Stimulated activated CD4-positive, alpha-beta T cell treated with anti-CD3 and anti-CD28 coated beads, Interleukin-4, amount 100 ng/mL, for 4 hours (primary cell): ENCODE data around the gene OTUD7B.

Source experiments
- DNase-seq, 2 experiments: peaks; one replicate each; pipeline ENCODE4 v3.0.0-alpha.2; 2020

Gene OTUD7B

DNA sequence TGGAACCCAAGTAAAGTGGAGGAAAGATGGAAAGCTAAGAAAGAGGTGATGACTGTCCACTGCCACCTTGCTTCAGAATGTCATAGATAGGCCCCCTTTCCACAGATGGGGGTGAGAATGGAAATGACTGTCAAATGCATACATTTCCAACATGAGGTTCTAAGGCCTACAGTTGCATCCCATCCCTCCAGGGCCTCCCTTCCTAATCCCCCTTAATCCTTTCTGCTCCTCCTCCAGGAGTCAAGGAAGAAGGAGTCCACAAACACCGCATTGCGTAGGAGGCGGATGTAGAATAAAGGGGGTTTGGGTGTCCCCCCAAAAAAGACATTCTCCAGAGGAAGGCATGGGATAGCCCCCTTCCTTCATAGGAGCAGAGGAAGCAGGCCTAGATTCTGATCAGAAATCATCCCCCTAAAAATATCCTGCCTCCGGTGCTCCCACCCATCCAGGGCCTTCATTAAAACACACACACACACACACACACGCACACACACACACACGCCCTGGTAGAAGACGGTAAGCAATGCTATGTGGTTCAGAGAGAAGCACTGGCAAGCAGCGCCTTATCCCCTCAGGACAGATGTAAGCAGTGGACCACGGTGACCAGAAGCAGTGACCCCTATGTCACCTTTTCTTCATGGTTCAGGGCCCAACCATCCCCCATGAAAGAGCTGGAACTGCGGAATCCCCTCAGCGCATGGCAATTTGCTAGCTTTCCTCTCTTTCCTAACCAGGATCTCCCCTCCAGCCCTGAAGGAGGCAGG lies 94.9 kb downstream of the OTUD7B start:
- DNase-seq: no peak

DNA sequence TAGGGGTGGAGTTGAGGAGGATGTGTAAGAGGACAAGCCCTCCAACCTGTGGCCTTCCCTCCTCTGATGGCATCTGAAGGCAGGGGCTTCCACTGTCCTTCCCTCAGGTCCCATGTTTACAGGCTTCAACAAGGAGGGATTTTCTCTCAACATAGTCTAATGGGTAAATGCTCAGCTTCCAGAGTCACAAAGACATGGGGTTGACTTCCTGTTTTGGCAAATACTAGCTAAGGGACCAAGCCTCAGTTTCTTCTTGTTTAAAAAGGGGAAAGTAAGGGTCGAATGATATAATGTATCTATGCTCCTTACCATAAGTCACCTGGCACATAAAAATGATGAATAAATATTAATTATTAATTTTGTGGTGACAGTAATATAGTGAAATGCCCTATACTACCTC lies 96.0 kb downstream of the OTUD7B start:
- DNase-seq: no peak

DNA sequence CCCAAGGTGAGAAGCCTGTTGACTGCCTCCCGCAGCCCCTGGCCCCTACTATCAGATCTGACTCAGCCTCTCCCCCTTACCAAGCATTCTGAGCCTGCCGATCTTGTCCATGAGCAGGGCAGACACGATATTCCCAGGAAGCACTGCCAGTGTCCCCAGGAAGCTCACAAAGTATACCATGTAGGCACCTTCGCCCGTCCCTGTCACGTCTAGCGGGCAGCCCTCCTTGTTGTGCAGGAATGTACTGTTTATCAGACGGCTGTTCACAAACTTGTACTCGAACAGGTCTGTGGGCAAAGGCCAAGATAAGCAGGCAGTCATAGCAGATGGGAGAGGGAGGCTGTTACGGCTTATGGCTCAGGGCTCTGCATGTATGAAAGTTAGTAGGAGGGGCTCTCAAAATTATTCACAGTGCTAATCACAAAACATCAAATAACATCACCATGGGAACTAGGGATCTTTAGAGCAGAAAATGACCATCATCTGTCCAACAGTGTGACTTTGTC lies 103.9 kb downstream of the OTUD7B start:
- DNase-seq: no peak

DNA sequence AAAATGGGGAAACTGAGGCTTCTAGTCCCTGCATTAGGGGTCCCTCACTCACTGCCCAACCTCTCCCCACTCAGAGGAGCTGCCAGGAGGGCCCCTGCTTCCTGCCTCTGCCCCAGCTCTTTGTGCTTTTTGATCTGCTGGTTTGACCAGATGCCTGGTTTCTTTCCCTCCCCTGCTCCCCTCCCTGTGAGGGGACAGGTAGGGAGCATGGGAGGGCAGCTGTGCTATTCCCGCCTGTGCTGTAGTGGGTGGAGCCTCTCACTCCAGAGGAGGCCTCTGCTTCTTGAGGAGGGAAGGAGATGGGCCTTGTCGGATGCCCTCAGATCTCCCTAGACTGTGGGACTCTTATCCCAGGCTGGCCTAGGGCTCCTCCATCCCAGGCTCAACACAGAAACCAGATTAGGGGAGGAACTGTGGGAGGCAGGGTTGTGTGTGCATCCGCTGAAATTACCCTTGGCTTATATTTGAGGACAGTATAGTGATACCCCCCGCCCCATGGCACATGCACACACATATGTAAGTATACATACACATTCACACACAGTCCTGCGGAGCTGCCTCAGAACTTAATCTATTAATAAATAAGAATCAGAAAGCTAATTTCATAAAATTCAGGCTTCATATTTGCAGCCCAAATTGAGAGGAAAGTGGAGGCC lies 106.6 kb downstream of the OTUD7B start:
- no peak for DNase-seq

DNA sequence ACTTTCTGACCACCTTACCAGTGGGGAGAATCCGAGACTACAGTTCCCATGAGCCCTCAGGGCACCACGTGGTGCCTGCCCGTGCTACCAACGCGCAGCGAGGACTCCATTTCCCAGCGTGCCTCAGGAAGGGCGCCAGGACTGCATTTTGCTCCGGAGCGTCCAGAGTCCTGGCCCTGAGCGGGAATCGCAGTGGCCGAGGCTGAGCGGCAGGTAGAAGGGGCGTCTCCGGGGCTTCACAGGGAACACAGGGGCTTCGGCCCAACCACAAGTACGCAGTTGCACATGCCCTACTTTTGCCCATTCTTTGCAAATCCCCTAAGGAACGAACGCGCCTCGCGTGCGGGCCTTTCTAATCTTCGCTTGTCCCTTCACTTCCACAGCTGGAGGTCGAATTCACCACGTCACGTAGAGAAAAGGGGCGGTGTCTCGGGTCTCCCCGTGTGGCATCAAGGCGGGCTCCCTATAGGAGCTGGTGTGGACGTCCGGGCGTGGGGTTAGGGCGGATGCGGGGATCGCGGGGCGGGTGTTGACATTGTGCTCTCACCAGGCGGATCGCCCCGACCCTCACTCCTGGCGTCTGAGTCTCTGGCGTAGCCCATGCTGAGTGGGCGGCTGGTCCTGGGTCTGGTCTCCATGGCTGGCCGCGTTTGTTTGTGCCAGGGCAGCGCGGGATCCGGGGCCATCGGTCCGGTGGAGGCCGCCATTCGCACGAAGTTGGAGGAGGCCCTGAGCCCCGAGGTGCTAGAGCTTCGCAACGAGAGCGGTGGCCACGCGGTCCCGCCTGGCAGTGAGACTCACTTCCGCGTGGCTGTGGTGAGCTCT lies 110.9 kb downstream of the OTUD7B start, which contains the start of gene BOLA1:
Gene BOLA1, plus strand, starts transcription at position 109 of the 825 bp plus-strand sequence. Its CDS starts 492 bp downstream, at position 601.
- peak; percentile 76 to 80 for DNase-seq

DNA sequence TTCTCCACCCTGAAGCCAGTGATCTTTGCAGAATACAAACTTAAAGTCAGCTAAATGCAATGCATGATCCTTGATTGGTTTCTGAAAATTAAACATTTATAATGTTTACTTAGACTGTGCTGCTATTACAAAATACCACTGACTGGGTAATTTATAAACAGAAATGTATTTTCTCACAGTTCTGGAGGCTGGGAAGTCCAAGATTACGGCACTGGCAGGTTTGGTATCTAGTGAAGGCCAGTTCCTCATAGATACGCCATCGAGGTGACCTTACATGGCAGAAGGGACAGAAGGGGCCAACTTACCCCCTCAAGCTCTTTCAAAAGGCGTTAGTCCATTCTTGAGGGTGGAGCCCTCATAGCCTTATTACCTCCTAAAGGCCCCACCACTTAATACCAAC lies 114.0 kb downstream of the OTUD7B start:
- DNase-seq: no peak

DNA sequence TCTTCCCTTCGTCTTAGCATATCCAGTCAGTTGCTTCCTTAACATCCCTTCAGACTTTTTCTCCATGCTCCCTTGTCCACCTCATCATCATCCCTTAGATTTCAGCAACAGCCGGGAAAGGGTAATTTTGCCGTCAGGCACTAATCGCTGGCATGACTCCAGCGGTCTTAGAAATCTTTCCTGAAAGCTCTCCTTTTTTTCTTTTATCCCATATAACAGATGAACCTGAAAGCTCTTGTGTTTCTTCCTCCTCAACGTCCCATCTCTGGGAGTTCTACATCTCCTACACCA lies 121.6 kb downstream of the OTUD7B start:
- DNase-seq: no peak

DNA sequence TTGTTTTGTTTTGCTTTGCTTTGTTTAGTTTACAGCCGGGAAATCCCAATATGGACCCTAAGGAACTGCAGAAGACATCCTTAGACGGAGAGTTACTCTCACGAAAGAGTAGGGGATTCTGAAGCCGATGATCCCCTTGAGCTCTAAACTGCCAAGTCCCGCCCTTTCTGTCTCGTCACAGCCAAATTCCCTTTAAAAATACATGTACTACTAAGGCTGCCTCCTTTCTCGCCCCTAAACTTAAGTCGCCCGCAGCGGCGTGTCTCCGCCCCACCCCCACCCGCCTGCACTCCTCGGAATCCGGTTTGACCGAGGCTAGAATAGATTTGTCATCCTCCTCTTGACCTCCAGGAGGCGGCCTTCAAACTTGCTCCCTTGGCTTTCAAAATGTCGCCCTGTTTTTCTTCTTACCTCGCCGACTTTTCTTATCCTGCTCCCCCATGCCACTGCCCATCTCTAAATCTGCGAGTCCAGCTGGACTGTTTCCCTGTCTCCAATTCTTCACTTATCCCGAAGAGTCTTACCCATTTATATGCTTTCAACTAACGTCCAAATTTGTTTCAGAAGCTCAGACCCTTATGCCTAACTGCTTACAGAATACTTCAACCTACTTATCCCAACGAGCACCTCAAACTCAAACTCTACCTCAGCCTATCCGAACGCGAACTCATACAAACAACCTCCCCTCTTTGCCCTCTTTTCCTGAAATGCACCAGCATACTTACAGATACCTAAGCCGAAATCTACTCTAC lies 122.1 kb downstream of the OTUD7B start:
- DNase-seq: peak; percentile 63 to 66
